SK-N-SH (cell line): Measurements from ENCODE around the gene RAPGEF1. TPM values are rescaled to one million over a fixed set of nuclear protein-coding genes. Genes with fewer than 3 reads are reported as not detected.

Experiments used
- CTCF ChIA-PET: fragments of 300-600, 350-600 bp; formaldehyde crosslinking; extraction: SDS; loops from one replicate; lab custom pipeline; 2021; lab: Yijun Ruan, JAX
- POLR2A ChIA-PET: fragments of 350-600 bp; sonication (Branson Sonifier 250); formaldehyde crosslinking; extraction: SDS; loops from one replicate; lab custom pipeline; 2020; ENCODE audit warnings: antibody characterized with exemption, inconsistent platforms; lab: Yijun Ruan, JAX
- DNase-seq: peaks from one replicate; pipeline ENCODE4 v3.0.0; 2012
- H2AFZ ChIP-seq: fragments of 200-600 bp; sonication (generic); 2 replicates; pipeline ENCODE4 v1.8.1; 2016; ENCODE audit warnings: antibody characterized with exemption, mild to moderate bottlenecking, low read depth
- H3F3A ChIP-seq: fragments of 200-600 bp; sonication (generic); replicated peaks from 2 replicates; pipeline ENCODE3; 2016; ENCODE audit warnings: antibody characterized with exemption, mild to moderate bottlenecking; ENCODE audit not compliant: insufficient read depth
- H3K27ac ChIP-seq, 2 experiments: fragments of 200-500 bp in 1 of 2; fragments of 200-600 bp in 1 of 2; sonication (Bioruptor generic) in 1 of 2; sonication (generic), shearing (Covaris generic) in 1 of 2; 2 replicates each; pipeline versions ENCODE4 v1.5.1 to v1.6.1; 2014 to 2016; ENCODE audit warnings: low read depth in 2 of 2, inconsistent platforms in 1 of 2, low read length in 1 of 2, mild to moderate bottlenecking in 1 of 2, mixed read lengths in 1 of 2
- H3K27me3 ChIP-seq: fragments of 200-600 bp; sonication (generic), shearing (Covaris generic); 2 replicates; pipeline ENCODE4 v1.6.1; 2016; ENCODE audit warnings: mixed run types; ENCODE audit not compliant: insufficient read depth
- H3K36me3 ChIP-seq, 2 experiments: fragments of 200-500 bp in 1 of 2; fragments of 200-600 bp in 1 of 2; sonication (Bioruptor generic) in 1 of 2; sonication (generic) in 1 of 2; replicated peaks in 1 of 2; 2 replicates each; pipeline versions ENCODE3 to v1.5.1; 2014 to 2016; ENCODE audit warnings: low read length in 1 of 2, mild to moderate bottlenecking in 1 of 2; ENCODE audit not compliant: insufficient read depth in 2 of 2, control insufficient read depth in 1 of 2
- H3K4me1 ChIP-seq, 2 experiments: fragments of 200-500 bp in 1 of 2; fragments of 200-600 bp in 1 of 2; sonication (Bioruptor generic) in 1 of 2; sonication (generic), shearing (Covaris generic) in 1 of 2; 2 replicates each; pipeline versions ENCODE4 v1.5.1 to v1.6.1; 2014 to 2016; ENCODE audit warnings: low read depth in 1 of 2, low read length in 1 of 2, mixed run types in 1 of 2; ENCODE audit not compliant: insufficient read depth in 2 of 2, control insufficient read depth in 1 of 2
- H3K4me2 ChIP-seq: fragments of 200-600 bp; sonication (generic), shearing (Covaris generic); 2 replicates; pipeline ENCODE4 v1.6.1; 2017; ENCODE audit warnings: mixed run types
- H3K4me3 ChIP-seq, 2 experiments: fragments of 200-500 bp in 1 of 2; fragments of 200-600 bp in 1 of 2; sonication (Bioruptor generic) in 1 of 2; sonication (generic), shearing (Covaris generic) in 1 of 2; 2 replicates each; pipeline versions ENCODE4 v1.5.1 to v1.8.1; 2014 to 2016; ENCODE audit warnings: low read depth in 2 of 2, inconsistent platforms in 1 of 2, low read length in 1 of 2, mild to moderate bottlenecking in 1 of 2, mixed read lengths in 1 of 2, moderate library complexity in 1 of 2
- H3K79me2 ChIP-seq: fragments of 200-600 bp; sonication (generic); 2 replicates; pipeline ENCODE4 v1.8.1; 2017; ENCODE audit warnings: mild to moderate bottlenecking; ENCODE audit not compliant: insufficient read depth
- H3K9ac ChIP-seq: fragments of 200-600 bp; sonication (generic); 2 replicates; pipeline ENCODE4 v1.6.1; 2017; ENCODE audit warnings: mixed run types
- H3K9me2 ChIP-seq: fragments of 200-600 bp; sonication (generic); 2 replicates; pipeline ENCODE4 v1.6.1; 2017; ENCODE audit warnings: mixed run types
- H3K9me3 ChIP-seq: fragments of 200-600 bp; sonication (generic); 2 replicates; pipeline ENCODE4 v1.6.1; 2017; ENCODE audit warnings: mixed run types, mild to moderate bottlenecking, moderate library complexity
- H4K20me1 ChIP-seq: fragments of 200-600 bp; sonication (generic); 2 replicates; pipeline ENCODE4 v1.6.1; 2017; ENCODE audit warnings: mild to moderate bottlenecking, mixed run types; ENCODE audit not compliant: insufficient read depth
- CTCF ChIP-seq: fragments of 200-600 bp; sonication (generic); IDR thresholded peaks from 2 replicates; pipeline ENCODE4 v1.6.1; 2017; ENCODE audit warnings: antibody characterized with exemption, mild to moderate bottlenecking, moderate library complexity
- FOXJ3 ChIP-seq: sonication (generic); formaldehyde crosslinking; IDR thresholded peaks from 2 replicates; pipeline ENCODE4 v1.5.1; 2020; ENCODE audit warnings: mild to moderate bottlenecking, missing genetic modification reagents
- FOXM1 ChIP-seq: IDR thresholded peaks from 2 replicates; pipeline ENCODE4 v1.4.0; 2012; ENCODE audit warnings: low read depth, mild to moderate bottlenecking
- GABPA ChIP-seq: IDR thresholded peaks from 2 replicates; pipeline ENCODE4 v1.4.0; 2012; ENCODE audit warnings: low read depth, mild to moderate bottlenecking
- JUND ChIP-seq: IDR thresholded peaks from 2 replicates; pipeline ENCODE4 v1.4.0; 2012
- MEF2A ChIP-seq: IDR thresholded peaks from 2 replicates; pipeline ENCODE4 v1.4.0; 2012; ENCODE audit warnings: low read depth, borderline replicate concordance
- MXI1 ChIP-seq: IDR thresholded peaks from 2 replicates; pipeline ENCODE4 v1.6.1; 2012; ENCODE audit warnings: mild to moderate bottlenecking, low read depth, low read length, improper control_type of control experiment
- NFIC ChIP-seq: IDR thresholded peaks from 2 replicates; pipeline ENCODE4 v1.4.0; 2012; ENCODE audit warnings: borderline replicate concordance
- POLR2AphosphoS5 ChIP-seq: IDR thresholded peaks from 2 replicates; pipeline ENCODE4 v1.6.1; 2012; ENCODE audit warnings: low read depth, low read length
- RCOR1 ChIP-seq: fragments of 150-350 bp; IDR thresholded peaks from 2 replicates; pipeline ENCODE4 v1.6.1; 2017; ENCODE audit warnings: antibody characterized with exemption, low read length
- RFX5 ChIP-seq: IDR thresholded peaks from 2 replicates; pipeline ENCODE4 v1.6.1; 2012; ENCODE audit warnings: mild to moderate bottlenecking, improper control_type of control experiment, low read length
- RXRA ChIP-seq: IDR thresholded peaks from 2 replicates; pipeline ENCODE4 v1.4.0; 2012; ENCODE audit warnings: low read depth, mild to moderate bottlenecking, borderline replicate concordance
- SMC3 ChIP-seq: IDR thresholded peaks from 2 replicates; pipeline ENCODE4 v1.6.1; 2012; ENCODE audit warnings: low read depth, low read length, improper control_type of control experiment
- TAF1 ChIP-seq: IDR thresholded peaks from 2 replicates; pipeline ENCODE4 v1.6.1; 2012; ENCODE audit warnings: low read depth, mild to moderate bottlenecking, low read length, moderate library complexity, borderline replicate concordance
- USF1 ChIP-seq: IDR thresholded peaks from 2 replicates; pipeline ENCODE4 v1.4.0; 2012; ENCODE audit warnings: low read depth, borderline replicate concordance
- WGBS: methylation state at CpG from one replicate; pipeline ENCODE4 v1.1.6; 2017; ENCODE audit warnings: low lambda C conversion rate; 5-methylcytosine and 5-hydroxymethylcytosine counted together
- polyA plus RNA-seq, 3 experiments: library from polyadenylated mRNA; depleted of rRNA; stranded (reverse); fragments of >200 nt; gene quantifications; 2 replicates each; pipeline ENCODE4 v1.2.3, GENCODE V29; 2012
- TF ChIP-seq, protein P1 (sequence below): IDR thresholded peaks from 2 replicates; pipeline ENCODE4 v1.4.0; 2012; ENCODE audit warnings: low read depth
- TF ChIP-seq, protein P2 (sequence below): IDR thresholded peaks from 2 replicates; pipeline ENCODE4 v1.4.0; 2012; ENCODE audit warnings: low read depth, borderline replicate concordance
- TF ChIP-seq, protein P3 (sequence below): fragments of 150-350 bp; IDR thresholded peaks from 2 replicates; pipeline ENCODE4 v1.6.1; 2016; ENCODE audit warnings: mild to moderate bottlenecking, low read depth, low read length
- TF ChIP-seq, protein P4 (sequence below): IDR thresholded peaks from 2 replicates; pipeline ENCODE4; 2012

The RAPGEF1 gene
- polyA plus RNA-seq, 1 of the 3 experiments (the other 2 are of a cell fraction) = 26.2 TPM

- TF ChIP-seq, protein P1, sequence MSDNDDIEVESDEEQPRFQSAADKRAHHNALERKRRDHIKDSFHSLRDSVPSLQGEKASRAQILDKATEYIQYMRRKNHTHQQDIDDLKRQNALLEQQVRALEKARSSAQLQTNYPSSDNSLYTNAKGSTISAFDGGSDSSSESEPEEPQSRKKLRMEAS = no peak
Measured at GRCh38 chr9:131759017-131759647, 19.3 kb upstream of the RAPGEF1 start (continued).

- no peak overlapping the region for H2AFZ ChIP-seq
- H3K4me2 ChIP-seq = no peak overlapping the region
- CTCF ChIA-PET = interaction anchor here (0.7 to 10.8 kb wide), 8 partner anchors 12 to 511 kb away, joined by 3 to 131 read pairs (median 9); no protein-coding TSS in a partner anchor
- POLR2A ChIA-PET = no interaction called here
- no peaks in the 10 kb centered on the region for H3F3A ChIP-seq
- no peak overlapping the region for H3K27ac ChIP-seq
- no peak overlapping the region for H3K9ac ChIP-seq
- no peak for TF ChIP-seq JUND
- TF ChIP-seq USF1 = no peak
- no peak for TF ChIP-seq RCOR1
- no peak for TF ChIP-seq GABPA
- no peak for TF ChIP-seq POLR2AphosphoS5
- no peak for TF ChIP-seq FOXM1
- no peak for TF ChIP-seq RXRA
- TF ChIP-seq, protein P2, sequence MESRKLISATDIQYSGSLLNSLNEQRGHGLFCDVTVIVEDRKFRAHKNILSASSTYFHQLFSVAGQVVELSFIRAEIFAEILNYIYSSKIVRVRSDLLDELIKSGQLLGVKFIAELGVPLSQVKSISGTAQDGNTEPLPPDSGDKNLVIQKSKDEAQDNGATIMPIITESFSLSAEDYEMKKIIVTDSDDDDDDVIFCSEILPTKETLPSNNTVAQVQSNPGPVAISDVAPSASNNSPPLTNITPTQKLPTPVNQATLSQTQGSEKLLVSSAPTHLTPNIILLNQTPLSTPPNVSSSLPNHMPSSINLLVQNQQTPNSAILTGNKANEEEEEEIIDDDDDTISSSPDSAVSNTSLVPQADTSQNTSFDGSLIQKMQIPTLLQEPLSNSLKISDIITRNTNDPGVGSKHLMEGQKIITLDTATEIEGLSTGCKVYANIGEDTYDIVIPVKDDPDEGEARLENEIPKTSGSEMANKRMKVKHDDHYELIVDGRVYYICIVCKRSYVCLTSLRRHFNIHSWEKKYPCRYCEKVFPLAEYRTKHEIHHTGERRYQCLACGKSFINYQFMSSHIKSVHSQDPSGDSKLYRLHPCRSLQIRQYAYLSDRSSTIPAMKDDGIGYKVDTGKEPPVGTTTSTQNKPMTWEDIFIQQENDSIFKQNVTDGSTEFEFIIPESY = no peak
- no peak for TF ChIP-seq NFIC
- no peak for TF ChIP-seq CTCF
- TF ChIP-seq FOXJ3 (CRISPR knock-in tag) = no peak
- no peak for TF ChIP-seq SMC3
- no peak for TF ChIP-seq TAF1
- no peak for TF ChIP-seq RFX5
- TF ChIP-seq, protein P3, sequence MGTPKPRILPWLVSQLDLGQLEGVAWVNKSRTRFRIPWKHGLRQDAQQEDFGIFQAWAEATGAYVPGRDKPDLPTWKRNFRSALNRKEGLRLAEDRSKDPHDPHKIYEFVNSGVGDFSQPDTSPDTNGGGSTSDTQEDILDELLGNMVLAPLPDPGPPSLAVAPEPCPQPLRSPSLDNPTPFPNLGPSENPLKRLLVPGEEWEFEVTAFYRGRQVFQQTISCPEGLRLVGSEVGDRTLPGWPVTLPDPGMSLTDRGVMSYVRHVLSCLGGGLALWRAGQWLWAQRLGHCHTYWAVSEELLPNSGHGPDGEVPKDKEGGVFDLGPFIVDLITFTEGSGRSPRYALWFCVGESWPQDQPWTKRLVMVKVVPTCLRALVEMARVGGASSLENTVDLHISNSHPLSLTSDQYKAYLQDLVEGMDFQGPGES = no peak
- TF ChIP-seq MEF2A = no peak
- TF ChIP-seq MXI1 = no peak
- TF ChIP-seq, protein P4, sequence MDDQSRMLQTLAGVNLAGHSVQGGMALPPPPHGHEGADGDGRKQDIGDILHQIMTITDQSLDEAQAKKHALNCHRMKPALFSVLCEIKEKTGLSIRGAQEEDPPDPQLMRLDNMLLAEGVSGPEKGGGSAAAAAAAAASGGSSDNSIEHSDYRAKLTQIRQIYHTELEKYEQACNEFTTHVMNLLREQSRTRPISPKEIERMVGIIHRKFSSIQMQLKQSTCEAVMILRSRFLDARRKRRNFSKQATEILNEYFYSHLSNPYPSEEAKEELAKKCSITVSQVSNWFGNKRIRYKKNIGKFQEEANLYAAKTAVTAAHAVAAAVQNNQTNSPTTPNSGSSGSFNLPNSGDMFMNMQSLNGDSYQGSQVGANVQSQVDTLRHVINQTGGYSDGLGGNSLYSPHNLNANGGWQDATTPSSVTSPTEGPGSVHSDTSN = no peak
- TF ChIP-seq, all 33 proteins: peak for 0
- Histone ChIP-seq H3K9me2 (no peaks in the 10 kb centered on the region), H3K9me3 (no peaks in the 10 kb centered on the region), H3K79me2 (no peaks in the 10 kb centered on the region), H3K27me3 (no peaks in the 10 kb centered on the region; the same call in 1 of the 2 replicates), H3K36me3 (no peaks in the 10 kb centered on the region), H3K4me3 (no peak overlapping the region), H3K4me1 (peaks cover 0 to 3% of the 10 kb centered on the region in 2 experiments; a peak in 1 of 4 replicates), H4K20me1 (no peaks in the 10 kb centered on the region)
- WGBS = 47% methylated on average over 4 of the region's 4 CpGs
- DNase-seq = no peak
Measured at GRCh38 chr9:131757549-131757948, 17.7 kb upstream of the RAPGEF1 start.
